Natural killer cell (primary cell): Measurements from ENCODE around the gene CEP41. TPM values are rescaled to one million over a fixed set of nuclear protein-coding genes. Genes with fewer than 3 reads are reported as not detected.

Source experiments
- ATAC-seq, 3 donors: fragments of 150-1000 bp in 2 of 3; fragments of 200-7000 bp in 1 of 3; cut with Tn5 transposase; 1 replicate in 1 of 3; 2 replicates in 2 of 3; pipeline ENCODE4 v1.10.0; 2021; ENCODE audit warnings: mild to moderate bottlenecking in 2 of 3, moderate library complexity in 2 of 3
- DNase-seq, 2 donors: peaks; one replicate each; pipeline versions ENCODE4 v3.0.0 to v3.0.0-alpha.2; 2013 to 2021; ENCODE audit warnings: mixed read lengths in 1 of 2
- H3K27ac ChIP-seq: one replicate; pipeline ENCODE4 v1.5.1; 2013; ENCODE audit warnings: mild to moderate bottlenecking, low read length
- H3K27me3 ChIP-seq: one replicate; pipeline ENCODE4 v1.6.1; 2013; ENCODE audit warnings: low read length; ENCODE audit not compliant: control insufficient read depth, insufficient read depth
- H3K36me3 ChIP-seq: one replicate; pipeline ENCODE4 v1.6.1; 2013; ENCODE audit warnings: low read length; ENCODE audit not compliant: control insufficient read depth, insufficient read depth
- H3K4me1 ChIP-seq: one replicate; pipeline ENCODE4 v1.6.1; 2013; ENCODE audit warnings: low read length; ENCODE audit not compliant: control insufficient read depth, insufficient read depth
- H3K4me3 ChIP-seq: one replicate; pipeline ENCODE4 v1.5.1; 2013; ENCODE audit warnings: low read length
- H3K9me3 ChIP-seq: one replicate; pipeline ENCODE4 v1.6.1; 2013; ENCODE audit warnings: low read length; ENCODE audit not compliant: control insufficient read depth, insufficient read depth
- H3K27ac Mint-ChIP-seq, 2 donors: one replicate each; pipeline ENCODE4 v1.8.0; 2022; ENCODE audit warnings: mild to moderate bottlenecking in 2 of 2, mixed read lengths in 2 of 2, moderate library complexity in 1 of 2
- H3K27me3 Mint-ChIP-seq, 2 donors: one replicate each; pipeline ENCODE4 v1.8.0; 2022; ENCODE audit warnings: low read depth in 2 of 2, mixed read lengths in 2 of 2
- H3K36me3 Mint-ChIP-seq: one replicate; pipeline ENCODE4 v1.8.0; 2022; ENCODE audit warnings: mixed read lengths
- H3K4me1 Mint-ChIP-seq, 2 donors: one replicate each; pipeline ENCODE4 v1.8.0; 2022; ENCODE audit warnings: mixed read lengths in 2 of 2
- H3K4me3 Mint-ChIP-seq: one replicate; pipeline ENCODE4 v1.8.0; 2022; ENCODE audit warnings: mild to moderate bottlenecking, moderate library complexity, mixed read lengths
- H3K9me3 Mint-ChIP-seq, 2 donors: one replicate each; pipeline ENCODE4 v1.8.0; 2022; ENCODE audit warnings: mixed read lengths in 2 of 2
- WGBS: methylation state at CpG from one replicate; pipeline ENCODE4 v1.1.7; 2013; ENCODE audit warnings: missing lambda C conversion rate; ENCODE audit not compliant: insufficient coverage; 5-methylcytosine and 5-hydroxymethylcytosine counted together
- intact Hi-C: fragments of 100-400 bp; cut with micrococcal nuclease; formaldehyde crosslinking; loops from one replicate; pipeline ENCODE4 v1.14.2; 2022
- total RNA-seq, 4 donors: library from RNA; stranded (reverse); fragments of 120-200 nt in 1 of 4; gene quantifications; one replicate each; pipeline versions ENCODE4 v1.2.3 to v1.2.4, GENCODE V29; 2013 to 2022
- TF ChIP-seq, protein P1 (sequence below): fragments of 200-600 bp; IDR thresholded peaks from one replicate; pipeline ENCODE4 v1.8.0; 2022; ENCODE audit warnings: antibody characterized with exemption

CEP41 gene
- total RNA-seq, 3 donors from 2014 or later (not counting 1 experiment from before 2014, with no cell fraction given), result 8.7 to 14.2 (median 11.2) TPM

DNA sequence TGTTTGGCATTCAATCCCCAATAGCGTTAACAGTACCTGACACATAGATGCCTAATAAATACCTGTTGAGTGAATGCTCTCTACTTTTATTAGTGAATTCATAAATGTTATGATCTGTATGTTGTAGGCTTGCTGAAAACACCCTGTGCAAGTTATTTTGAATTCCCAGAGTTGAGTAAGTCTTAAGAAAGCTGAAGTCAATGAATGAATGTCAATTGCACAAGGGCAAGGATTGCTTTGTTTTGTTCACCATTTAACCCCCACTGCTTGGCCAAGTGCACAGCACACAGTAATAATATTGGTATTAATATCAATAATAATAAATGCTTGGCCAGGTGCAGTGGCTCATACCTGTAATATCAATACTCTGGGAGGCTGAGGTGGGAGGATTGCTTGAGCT, 50.3 kb downstream of the CEP41 start:
- ATAC-seq, result no peak
- Mint-ChIP-seq H3K27ac (no peak overlapping the region), H3K4me3 (no peak overlapping the region), H3K36me3 (no peaks in the 10 kb centered on the region), H3K9me3 (no peaks in the 10 kb centered on the region), H3K4me1 (peaks cover 23 to 24% of the 10 kb centered on the region in 2 donors), H3K27me3 (no peaks in the 10 kb centered on the region)
- DNase-seq, result no peak
- Histone ChIP-seq H3K9me3 (no peaks in the 10 kb centered on the region), H3K4me1 (peaks cover 14% of the 10 kb centered on the region), H3K36me3 (no peaks in the 10 kb centered on the region), H3K27me3 (no peaks in the 10 kb centered on the region), H3K4me3 (no peak overlapping the region), H3K27ac (no peak overlapping the region)
- TF ChIP-seq, protein P1, sequence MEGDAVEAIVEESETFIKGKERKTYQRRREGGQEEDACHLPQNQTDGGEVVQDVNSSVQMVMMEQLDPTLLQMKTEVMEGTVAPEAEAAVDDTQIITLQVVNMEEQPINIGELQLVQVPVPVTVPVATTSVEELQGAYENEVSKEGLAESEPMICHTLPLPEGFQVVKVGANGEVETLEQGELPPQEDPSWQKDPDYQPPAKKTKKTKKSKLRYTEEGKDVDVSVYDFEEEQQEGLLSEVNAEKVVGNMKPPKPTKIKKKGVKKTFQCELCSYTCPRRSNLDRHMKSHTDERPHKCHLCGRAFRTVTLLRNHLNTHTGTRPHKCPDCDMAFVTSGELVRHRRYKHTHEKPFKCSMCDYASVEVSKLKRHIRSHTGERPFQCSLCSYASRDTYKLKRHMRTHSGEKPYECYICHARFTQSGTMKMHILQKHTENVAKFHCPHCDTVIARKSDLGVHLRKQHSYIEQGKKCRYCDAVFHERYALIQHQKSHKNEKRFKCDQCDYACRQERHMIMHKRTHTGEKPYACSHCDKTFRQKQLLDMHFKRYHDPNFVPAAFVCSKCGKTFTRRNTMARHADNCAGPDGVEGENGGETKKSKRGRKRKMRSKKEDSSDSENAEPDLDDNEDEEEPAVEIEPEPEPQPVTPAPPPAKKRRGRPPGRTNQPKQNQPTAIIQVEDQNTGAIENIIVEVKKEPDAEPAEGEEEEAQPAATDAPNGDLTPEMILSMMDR, result no peak
- intact Hi-C loops, result no loop called here
- WGBS, result no CpG with 5 or more reads among the region's 1 CpG

DNA sequence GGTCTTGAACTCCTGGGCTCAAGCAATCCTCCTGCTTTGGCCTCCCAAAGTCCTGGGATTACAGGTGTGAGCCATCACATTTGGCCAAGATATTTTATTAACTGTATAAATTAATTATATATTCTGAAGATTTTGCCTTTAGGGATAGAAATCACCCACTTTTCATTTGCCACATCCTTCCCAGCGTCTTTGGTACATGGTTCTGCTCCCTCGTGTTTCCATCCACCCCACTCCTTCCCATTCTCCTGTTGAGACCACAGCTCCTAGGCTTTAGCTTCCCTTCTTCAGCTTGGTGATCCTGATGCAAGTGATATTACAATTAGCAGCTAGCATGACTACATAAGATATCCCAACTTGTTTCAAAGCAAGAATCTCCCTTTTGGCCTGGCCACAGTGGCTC, 52.1 kb downstream of the CEP41 start:
- no peak for ATAC-seq
- Histone ChIP-seq H3K27ac (no peak overlapping the region), H3K9me3 (no peaks in the 10 kb centered on the region), H3K36me3 (no peaks in the 10 kb centered on the region), H3K4me1 (peaks cover 1% of the 10 kb centered on the region), H3K4me3 (no peak overlapping the region), H3K27me3 (no peaks in the 10 kb centered on the region)
- H3K27me3 Mint-ChIP-seq, result no peaks in the 10 kb centered on the region
- WGBS, result 75% methylated on average over 2 of the region's 2 CpGs
- peaks cover 7 to 8% of the 10 kb centered on the region in 2 donors for H3K4me1 Mint-ChIP-seq
- H3K27ac Mint-ChIP-seq, result no peak overlapping the region
- no peak overlapping the region for H3K4me3 Mint-ChIP-seq
- DNase-seq, result no peak
- H3K9me3 Mint-ChIP-seq, result no peaks in the 10 kb centered on the region
- no peaks in the 10 kb centered on the region for H3K36me3 Mint-ChIP-seq
- TF ChIP-seq, protein P1, result no peak
- intact Hi-C loops, result no loop called here

DNA sequence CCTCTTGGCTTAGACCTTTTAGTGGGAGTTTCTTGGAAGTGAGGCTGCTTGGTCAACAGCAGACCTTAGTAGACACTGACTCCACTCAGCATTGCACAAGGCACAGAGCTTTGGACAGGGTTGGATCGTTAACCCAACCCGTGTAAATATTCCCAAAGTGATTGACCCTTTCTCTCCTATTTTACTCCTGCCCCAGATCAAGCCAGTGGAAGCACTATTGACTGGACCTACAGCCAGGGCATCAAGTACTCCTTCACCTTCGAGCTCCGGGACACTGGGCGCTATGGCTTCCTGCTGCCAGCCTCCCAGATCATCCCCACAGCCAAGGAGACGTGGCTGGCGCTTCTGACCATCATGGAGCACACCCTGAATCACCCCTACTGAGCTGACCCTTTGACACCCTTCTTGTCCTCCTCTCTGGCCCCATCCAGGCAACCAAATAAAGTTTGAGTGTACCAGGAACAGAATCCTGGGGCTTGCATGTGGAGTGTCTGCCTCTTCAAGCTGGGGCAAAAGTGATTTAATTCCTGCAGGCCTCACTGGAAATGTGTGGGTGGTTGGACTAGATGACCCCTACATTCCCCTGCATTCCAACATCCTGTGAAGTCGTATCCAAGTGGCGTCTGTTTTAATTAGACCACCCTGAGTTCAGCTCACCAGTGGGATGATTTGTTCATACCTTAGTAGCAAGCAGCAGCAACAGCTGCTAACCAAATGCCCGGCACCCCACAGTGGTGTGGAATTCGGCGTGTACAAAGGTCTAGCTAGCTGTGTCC, 53.0 kb downstream of the CEP41 start:
- Mint-ChIP-seq H3K4me3 (no peak overlapping the region), H3K9me3 (no peaks in the 10 kb centered on the region), H3K36me3 (no peaks in the 10 kb centered on the region), H3K27ac (no peak overlapping the region), H3K4me1 (no peaks in the 10 kb centered on the region), H3K27me3 (no peaks in the 10 kb centered on the region)
- intact Hi-C loops, result no loop called here
- no peak overlapping the region for H3K4me3 ChIP-seq
- no peaks in the 10 kb centered on the region for H3K9me3 ChIP-seq
- DNase-seq (no peak), ATAC-seq (no peak)
- TF ChIP-seq, protein P1, result no peak
- no peaks in the 10 kb centered on the region for H3K27me3 ChIP-seq
- no peaks in the 10 kb centered on the region for H3K4me1 ChIP-seq
- 92% methylated on average over 12 of the region's 12 CpGs for WGBS
- H3K36me3 ChIP-seq, result no peaks in the 10 kb centered on the region
- no peak overlapping the region for H3K27ac ChIP-seq

DNA sequence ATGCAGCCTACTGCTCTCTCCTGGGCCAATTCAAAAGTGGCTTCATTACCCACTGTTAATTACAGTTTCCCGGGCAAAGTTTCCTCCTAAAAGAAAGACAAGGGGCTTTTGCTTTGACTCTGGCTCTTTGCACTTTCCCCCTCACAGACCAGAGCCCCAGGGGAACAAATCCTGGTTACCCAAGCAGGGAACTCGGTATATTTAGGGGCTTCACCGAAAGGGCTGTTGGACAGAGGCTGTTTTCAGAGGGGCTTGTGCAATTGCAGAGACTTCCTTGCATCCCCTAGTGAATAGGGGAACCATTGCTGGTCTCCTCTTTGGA, 53.5 kb downstream of the CEP41 start:
- H3K36me3 Mint-ChIP-seq, result no peaks in the 10 kb centered on the region
- TF ChIP-seq, protein P1, result no peak
- Histone ChIP-seq H3K9me3 (no peaks in the 10 kb centered on the region), H3K36me3 (no peaks in the 10 kb centered on the region), H3K4me3 (no peak overlapping the region), H3K4me1 (no peaks in the 10 kb centered on the region), H3K27me3 (no peaks in the 10 kb centered on the region), H3K27ac (no peak overlapping the region)
- ATAC-seq (no peak), DNase-seq (no peak)
- H3K4me3 Mint-ChIP-seq, result no peak overlapping the region
- no peaks in the 10 kb centered on the region for H3K9me3 Mint-ChIP-seq
- 91% methylated on average over 3 of the region's 3 CpGs for WGBS
- intact Hi-C loops, result no loop called here
- no peaks in the 10 kb centered on the region for H3K27me3 Mint-ChIP-seq
- no peak overlapping the region for H3K27ac Mint-ChIP-seq
- no peaks in the 10 kb centered on the region for H3K4me1 Mint-ChIP-seq
